NCI-H187 (cell line): Measurements from ENCODE around the gene PTGIS.
A peak's percentile ranks its signal among the peaks of the same experiment; 100 is the strongest.
"Not testable (repeated sequence)": the region's sequence is repeated elsewhere in the genome, so short reads cannot be mapped to it uniquely, and the experiment has no call there.

Source experiments
- DNase-seq, 2 experiments: peaks; one replicate each; lab custom pipeline; 2025; lab: John Stamatoyannopoulos, UW

The PTGIS gene

GRCh38 chr20:49567421-49568277 is at the start of gene PTGIS:
PTGIS (minus strand) TSS chr20:49568137; CDS start chr20:49568116, 21 bp downstream.
- no peak for DNase-seq

GRCh38 chr20:49617394-49617793 is 49.5 kb upstream of the PTGIS start:
- DNase-seq: not testable (repeated sequence)

- DNase-seq: no peak
Observed at GRCh38 chr20:49616154-49617007, 48.4 kb upstream of the PTGIS start.

- no peak for DNase-seq
Observed at GRCh38 chr20:49615401-49616153, 47.6 kb upstream of the PTGIS start.

GRCh38 chr20:49615051-49615400 is 47.1 kb upstream of the PTGIS start:
- DNase-seq: not testable (repeated sequence)

- no peak for DNase-seq
Observed at GRCh38 chr20:49614338-49615050, 46.6 kb upstream of the PTGIS start.

- DNase-seq: no peak
Observed at GRCh38 chr20:49612127-49612738, 44.3 kb upstream of the PTGIS start.

GRCh38 chr20:49611539-49612126 is 43.7 kb upstream of the PTGIS start:
- not testable (repeated sequence) for DNase-seq

GRCh38 chr20:49610691-49611538 is 43.0 kb upstream of the PTGIS start:
- peak; percentile 9 to 42 for DNase-seq

GRCh38 chr20:49608752-49609670 is 41.1 kb upstream of the PTGIS start:
- peak; percentile 55 to 65 for DNase-seq

GRCh38 chr20:49607568-49607967 is 39.6 kb upstream of the PTGIS start:
- no peak for DNase-seq

GRCh38 chr20:49603209-49603627 is 35.3 kb upstream of the PTGIS start:
- DNase-seq: no peak

GRCh38 chr20:49602345-49603208 is 34.6 kb upstream of the PTGIS start:
- no peak for DNase-seq

GRCh38 chr20:49601153-49601924 is 33.4 kb upstream of the PTGIS start:
- DNase-seq: no peak

GRCh38 chr20:49599746-49600113 is 31.8 kb upstream of the PTGIS start:
- DNase-seq: no peak

- DNase-seq: no peak
Observed at GRCh38 chr20:49597825-49598395, 30.0 kb upstream of the PTGIS start.
